HG03159 (cell line): ENCODE measurements around the gene NPHP4.
"Not testable (repeated sequence)": the region's sequence is repeated elsewhere in the genome, so short reads cannot be mapped to it uniquely, and the experiment has no call there.

ENCODE experiments used
- ATAC-seq: cut with Tn5 transposase; IDR thresholded peaks from one replicate; pipeline ENCODE4 v1.9.1; 2021; ENCODE audit warnings: mild to moderate bottlenecking, moderate library complexity; ENCODE audit not compliant: unreplicated experiment

The NPHP4 gene

GRCh38 chr1:5861871-5862825 lies 130.1 kb downstream of the NPHP4 start:
- ATAC-seq: no peak

DNA sequence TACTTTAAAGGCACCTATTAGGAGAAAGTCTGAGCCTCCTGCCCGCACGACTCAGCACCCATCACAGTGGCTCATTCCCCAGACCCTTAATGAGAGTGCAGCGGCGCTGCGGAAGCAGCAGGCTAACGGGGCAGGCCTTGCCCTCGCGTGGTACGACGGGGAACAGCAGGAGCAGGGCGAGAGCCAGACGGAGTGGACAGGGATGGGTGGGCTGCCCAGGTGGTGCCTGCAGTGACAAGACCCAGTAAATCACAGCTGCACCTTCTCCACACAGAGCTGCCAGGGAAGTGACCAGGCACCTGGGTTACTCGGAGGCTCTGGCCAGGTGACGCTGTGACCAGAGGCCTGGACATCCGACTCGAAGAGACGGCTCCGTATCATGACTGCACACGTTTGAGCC lies 131.9 kb downstream of the NPHP4 start:
- ATAC-seq: no peak

DNA sequence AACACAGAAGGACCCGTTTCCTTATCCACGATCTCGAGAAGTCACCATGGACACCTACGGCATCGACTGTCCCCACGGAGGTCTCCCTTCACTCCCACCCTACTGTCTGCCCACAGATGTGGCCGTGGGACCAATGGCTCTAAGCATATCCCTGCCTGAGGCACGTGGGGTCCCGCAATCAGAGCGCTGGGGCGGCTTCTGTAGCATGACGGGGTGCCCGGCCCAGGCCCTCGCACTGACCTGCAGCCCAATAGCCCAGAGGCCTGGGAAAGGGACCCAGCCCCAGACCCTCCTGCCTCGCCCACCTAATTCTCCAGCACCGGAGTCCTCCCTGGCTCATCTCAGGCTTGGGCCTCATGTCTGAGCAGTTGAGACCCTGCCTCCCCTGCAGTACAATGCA lies 132.5 kb downstream of the NPHP4 start:
- ATAC-seq: no peak

DNA sequence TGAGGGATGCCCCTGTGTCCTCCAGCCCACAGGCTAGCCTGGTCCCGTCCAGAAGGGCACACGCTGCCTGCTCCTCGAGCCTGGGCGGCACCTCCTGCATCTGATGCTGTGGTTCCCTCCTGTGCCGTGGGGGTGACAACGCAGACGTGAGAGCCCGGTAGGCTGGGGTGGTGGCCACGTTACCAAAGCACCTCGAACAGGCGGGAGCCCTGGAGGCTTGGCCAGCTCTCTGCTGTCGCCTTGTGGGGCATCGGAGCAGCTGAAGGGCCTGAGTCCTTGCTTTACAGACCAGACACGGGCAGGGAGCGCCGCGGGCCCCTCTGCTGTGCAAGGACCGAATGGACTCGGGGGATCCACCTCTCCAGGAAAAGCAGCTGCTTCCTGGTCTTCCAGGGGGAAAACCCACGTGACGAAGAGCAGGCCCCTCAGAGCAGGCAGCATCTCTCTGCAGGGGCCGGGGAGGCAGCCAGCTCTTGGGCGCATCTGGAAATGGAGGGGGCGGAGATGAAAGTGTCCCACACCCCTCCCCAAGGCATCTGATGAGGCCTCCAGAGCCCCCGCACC lies 133.3 kb downstream of the NPHP4 start:
- ATAC-seq: no peak

- ATAC-seq: no peak
Measured at GRCh38 chr1:5858246-5858645, 134.0 kb downstream of the NPHP4 start.

DNA sequence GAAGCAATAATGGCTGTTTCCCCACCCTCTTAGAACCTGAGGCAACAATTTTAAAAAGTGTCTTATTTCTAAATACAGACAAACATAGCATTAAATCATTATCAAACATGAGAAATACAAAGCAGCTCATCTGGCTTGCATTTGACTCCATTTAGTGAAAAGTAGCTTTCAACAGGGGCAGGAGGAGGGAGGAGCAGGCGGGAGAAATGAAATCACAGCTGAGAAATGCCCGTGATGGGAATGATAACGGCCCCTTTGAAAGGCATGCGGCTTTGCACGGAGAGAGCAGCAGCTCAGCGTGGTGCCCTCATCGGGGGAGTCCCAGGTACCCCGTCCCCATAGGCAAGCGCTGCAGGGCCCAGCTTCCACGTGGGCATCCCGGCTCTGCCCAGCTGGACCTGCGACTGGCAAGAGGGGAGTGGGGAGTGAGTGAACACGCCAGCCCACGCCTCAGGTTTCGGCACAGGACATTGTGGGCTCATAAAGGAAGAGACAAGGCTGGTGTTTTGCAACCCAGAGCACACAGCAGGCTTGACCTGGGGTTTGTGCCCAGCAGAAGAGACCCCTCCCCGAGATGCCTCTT lies 134.6 kb downstream of the NPHP4 start:
- ATAC-seq: no peak

- no peak for ATAC-seq
Measured at GRCh38 chr1:5857011-5857410, 135.2 kb downstream of the NPHP4 start.

- no peak for ATAC-seq
Measured at GRCh38 chr1:5856246-5856815, 135.9 kb downstream of the NPHP4 start.

- no peak for ATAC-seq
Measured at GRCh38 chr1:5855196-5855897, 136.9 kb downstream of the NPHP4 start.

DNA sequence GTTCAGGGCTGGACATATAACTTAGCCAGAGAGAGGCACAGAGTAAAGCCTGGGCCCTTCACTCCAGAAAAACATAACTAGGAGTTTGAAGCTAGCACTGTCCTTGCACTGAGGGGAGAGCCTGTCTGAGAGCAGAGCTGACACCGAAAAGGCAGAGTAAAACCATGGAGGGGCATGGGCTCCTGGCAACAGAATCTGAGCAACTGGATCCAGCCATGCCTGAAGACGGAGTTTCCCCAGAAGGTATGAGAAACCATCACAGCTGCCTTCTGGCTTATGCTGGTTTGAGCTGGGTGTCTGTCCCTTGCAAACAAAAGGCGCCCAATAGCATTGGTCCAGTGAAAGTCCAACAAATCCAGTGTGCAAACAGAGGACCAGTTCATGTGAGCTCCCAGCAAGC lies 137.5 kb downstream of the NPHP4 start:
- ATAC-seq: no peak

DNA sequence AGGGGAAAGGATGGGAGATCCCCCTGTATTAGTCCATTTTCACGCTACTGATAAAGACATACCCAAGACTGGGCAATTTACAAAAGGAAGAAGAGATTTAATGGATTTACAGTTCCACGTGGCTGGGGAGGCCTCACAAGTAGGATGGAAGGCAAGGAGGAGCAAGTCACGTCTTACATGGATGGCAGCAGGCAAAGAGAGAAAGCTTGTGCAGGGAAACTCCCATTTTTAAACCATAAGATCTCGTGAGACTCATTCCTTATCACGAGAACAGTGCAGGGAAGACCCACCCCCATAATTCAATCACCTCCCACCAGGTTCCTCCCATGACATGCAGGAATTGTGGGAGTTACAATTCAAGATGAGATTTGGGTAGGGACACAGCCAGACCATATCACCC lies 138.4 kb downstream of the NPHP4 start:
- not testable (repeated sequence) for ATAC-seq

- no peak for ATAC-seq
Measured at GRCh38 chr1:5850503-5850902, 141.7 kb downstream of the NPHP4 start.

DNA sequence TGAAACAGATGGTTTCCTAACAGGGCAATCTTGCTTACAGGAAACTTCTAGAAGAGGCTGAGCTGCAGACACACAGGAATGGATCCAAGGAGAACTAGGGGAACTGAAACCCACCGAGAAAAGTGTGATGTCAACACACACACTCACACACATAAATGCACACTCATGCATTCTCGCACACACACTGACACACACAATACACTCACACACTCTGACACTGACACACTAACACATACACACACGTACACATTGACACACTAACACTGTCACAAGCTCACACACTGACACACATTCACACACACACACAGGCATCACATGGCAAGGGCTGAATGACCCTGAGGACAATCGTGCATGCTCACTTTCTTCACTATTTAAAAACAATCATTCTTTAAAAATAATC lies 142.7 kb downstream of the NPHP4 start:
- ATAC-seq: no peak

DNA sequence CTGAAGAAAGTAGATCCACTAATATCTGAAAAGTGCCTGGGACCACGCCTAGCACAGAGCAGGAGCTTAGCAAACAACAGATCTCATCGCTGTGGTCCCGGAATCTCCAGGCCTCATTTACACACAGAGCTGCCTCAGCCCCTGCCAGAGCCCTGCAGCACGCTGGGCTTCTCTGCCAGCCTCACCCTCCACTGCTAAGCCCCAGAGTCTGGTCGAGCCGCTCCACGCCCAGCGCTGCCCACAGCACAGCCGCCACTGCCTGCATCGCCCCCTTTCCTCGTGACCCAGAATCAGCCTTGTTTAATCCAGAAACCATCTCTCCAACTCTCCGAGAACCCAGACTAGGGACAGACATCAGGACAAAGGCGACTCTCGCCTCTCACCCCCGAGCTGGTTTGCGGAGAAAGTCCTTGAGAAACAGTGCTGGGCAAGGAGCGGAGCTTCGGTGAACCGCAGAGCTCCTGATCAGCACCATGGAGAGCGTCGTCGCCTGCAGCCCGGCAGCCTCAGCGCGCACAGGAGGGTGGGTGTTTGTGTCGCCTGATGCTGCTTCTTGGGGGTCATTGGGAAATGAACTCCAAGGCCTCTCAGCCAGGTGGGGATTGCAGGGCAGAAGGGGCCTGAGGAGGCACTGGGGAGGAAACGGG lies 145.1 kb downstream of the NPHP4 start:
- ATAC-seq: no peak

DNA sequence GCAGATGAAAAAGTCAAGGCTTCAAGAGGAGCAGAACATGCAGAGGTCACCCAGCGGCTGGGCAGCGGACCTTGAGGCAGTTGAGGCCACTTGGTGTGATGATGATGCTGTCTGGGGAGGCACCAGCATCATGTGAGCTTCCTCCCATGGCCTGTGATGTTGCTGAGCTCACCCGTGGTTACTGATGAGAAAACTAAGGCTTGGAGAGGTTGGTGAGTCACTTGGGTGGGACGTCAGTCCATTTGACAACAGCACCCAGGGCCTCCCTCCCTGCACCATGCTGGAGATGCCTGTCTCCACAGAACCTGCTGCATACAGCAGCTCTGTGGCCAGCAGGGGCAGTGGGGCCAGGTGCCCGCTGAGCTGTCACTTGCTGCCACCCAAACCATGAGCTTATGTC lies 146.8 kb downstream of the NPHP4 start:
- no peak for ATAC-seq

DNA sequence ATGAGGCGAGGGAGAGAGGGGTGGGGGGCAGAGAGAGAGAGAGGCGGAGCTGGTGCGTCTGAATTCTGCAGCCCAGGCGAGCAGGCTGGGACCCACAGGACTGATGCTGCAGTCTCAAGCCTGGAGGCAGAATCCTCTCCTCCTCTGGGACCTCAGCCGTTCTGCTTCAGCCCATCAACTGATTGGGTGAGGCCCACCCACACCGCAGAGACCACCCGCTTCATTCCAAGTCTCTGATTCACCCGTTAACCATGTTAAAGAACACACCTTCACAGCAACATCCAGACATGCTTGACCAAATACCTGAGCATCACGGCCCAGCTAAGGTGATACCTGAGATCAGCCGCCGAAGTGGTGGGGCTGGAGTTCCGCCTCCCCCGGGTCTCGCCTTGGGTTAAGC lies 147.8 kb downstream of the NPHP4 start:
- ATAC-seq: no peak

- no peak for ATAC-seq
Measured at GRCh38 chr1:5843521-5844096, 148.6 kb downstream of the NPHP4 start.

DNA sequence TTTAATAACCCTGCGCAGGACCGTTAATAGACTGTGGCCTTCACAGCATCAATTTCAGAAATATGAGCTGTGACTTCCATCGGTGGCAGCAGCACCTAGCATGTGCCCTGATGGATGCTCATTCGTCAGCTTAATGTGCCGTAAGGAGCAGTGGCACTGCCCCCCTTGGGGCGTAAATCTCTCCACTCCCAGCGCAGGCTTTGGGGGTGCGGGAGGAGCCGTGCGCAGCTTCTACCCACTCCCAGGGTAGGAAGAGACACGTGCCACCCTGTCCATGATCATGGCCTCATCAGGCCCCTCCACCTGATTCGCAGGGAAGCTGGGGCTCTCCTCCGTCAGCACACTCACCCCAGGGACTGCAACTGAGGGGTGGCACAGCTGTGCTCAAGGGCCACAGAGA lies 149.5 kb downstream of the NPHP4 start:
- ATAC-seq: no peak

GRCh38 chr1:5840551-5841001 lies 151.6 kb downstream of the NPHP4 start:
- ATAC-seq: no peak

DNA sequence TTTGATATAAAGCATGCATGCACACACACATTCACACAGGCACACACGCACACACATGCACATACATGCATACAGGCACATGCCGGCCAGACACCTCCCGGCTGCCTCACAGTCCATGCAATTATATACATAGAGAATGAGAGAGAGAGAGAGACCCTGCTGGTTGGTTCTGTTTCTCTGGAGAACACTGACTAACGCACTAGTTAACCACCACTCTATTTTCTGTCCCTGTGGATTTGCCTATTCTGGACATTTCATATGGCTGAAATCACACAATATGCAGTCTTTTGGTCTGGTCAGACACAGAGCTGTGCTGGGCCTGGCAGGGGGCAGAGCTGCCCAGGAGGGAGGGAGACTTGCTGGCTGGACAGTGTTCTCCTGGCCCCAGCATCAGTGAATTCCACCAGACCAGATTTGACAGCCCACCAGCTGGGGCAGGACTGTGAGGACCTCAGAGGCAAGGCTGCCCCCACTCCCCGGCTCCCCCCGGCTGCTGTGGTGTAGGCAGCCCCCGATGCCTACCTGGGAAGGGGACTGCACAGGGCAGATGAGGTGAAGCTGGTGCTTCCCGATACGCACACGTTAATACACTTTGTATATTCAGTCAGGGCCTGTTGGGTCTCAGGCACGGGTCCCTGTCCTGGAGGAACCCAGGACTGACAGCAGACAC lies 152.2 kb downstream of the NPHP4 start:
- ATAC-seq: no peak
